GM19328 (cell line): ENCODE results near the gene ZNF440.
"Not testable (repeated sequence)": the region's sequence is repeated elsewhere in the genome, so short reads cannot be mapped to it uniquely, and the experiment has no call there.

Experiments
- ATAC-seq: cut with Tn5 transposase; IDR thresholded peaks from one replicate; pipeline ENCODE4 v1.9.1; 2021; ENCODE audit warnings: mild to moderate bottlenecking, moderate library complexity; ENCODE audit not compliant: unreplicated experiment

ZNF440 gene

GRCh38 chr19:11821474-11822109 lies 7.5 kb downstream of the ZNF440 start:
- no peak for ATAC-seq

- not testable (repeated sequence) for ATAC-seq
These were observed 15.1 kb downstream of the ZNF440 start for GRCh38 chr19:11828957-11829876.

GRCh38 chr19:11832253-11832912 lies 18.3 kb downstream of the ZNF440 start:
- ATAC-seq, result no peak

- no peak for ATAC-seq
These were observed 19.5 kb downstream of the ZNF440 start for GRCh38 chr19:11833541-11833940.

GRCh38 chr19:11835626-11836066 lies 21.6 kb downstream of the ZNF440 start:
- ATAC-seq, result not testable (repeated sequence)

GRCh38 chr19:11843722-11844121 lies 29.6 kb downstream of the ZNF440 start:
- no peak for ATAC-seq

- not testable (repeated sequence) for ATAC-seq
These were observed 33.5 kb downstream of the ZNF440 start for GRCh38 chr19:11847615-11848014.

GRCh38 chr19:11848200-11848593 lies 34.1 kb downstream of the ZNF440 start:
- ATAC-seq, result no peak

GRCh38 chr19:11848594-11849469 lies 34.8 kb downstream of the ZNF440 start, which contains the start of gene ZNF439:
TSS of gene ZNF439 (plus strand) at chr19:11848726. CDS start at chr19:11848868, 142 bp downstream.
- ATAC-seq, result peak; percentile 67

GRCh38 chr19:11850289-11850688 lies 36.2 kb downstream of the ZNF440 start:
- ATAC-seq, result not testable (repeated sequence)

GRCh38 chr19:11853358-11853757 lies 39.3 kb downstream of the ZNF440 start:
- no peak for ATAC-seq

GRCh38 chr19:11856596-11857250 lies 42.6 kb downstream of the ZNF440 start:
- ATAC-seq, result no peak

- ATAC-seq, result no peak
These were observed 46.6 kb downstream of the ZNF440 start for GRCh38 chr19:11860721-11861120.

- no peak for ATAC-seq
These were observed 47.2 kb downstream of the ZNF440 start for GRCh38 chr19:11861301-11861700.

- ATAC-seq, result not testable (repeated sequence)
These were observed 53.7 kb downstream of the ZNF440 start for GRCh38 chr19:11867766-11868165.

- ATAC-seq, result no peak
These were observed 54.1 kb downstream of the ZNF440 start for GRCh38 chr19:11868188-11868587.

GRCh38 chr19:11872624-11873023 lies 58.6 kb downstream of the ZNF440 start:
- no peak for ATAC-seq

GRCh38 chr19:11873762-11874161 lies 59.7 kb downstream of the ZNF440 start:
- no peak for ATAC-seq

GRCh38 chr19:11879687-11880266 lies 65.7 kb downstream of the ZNF440 start:
- not testable (repeated sequence) for ATAC-seq
